Superior temporal gyrus (tissue), 1 donor: ENCODE results near the gene HECTD4.

Experiments used
- DNase-seq: peaks from one replicate; pipeline ENCODE4 v3.0.0-alpha.2; 2016; ENCODE audit errors: extremely low spot score

The HECTD4 gene

GRCh38 chr12:112321245-112321644 lies 61.0 kb downstream of the HECTD4 start:
- no peak for DNase-seq

DNA sequence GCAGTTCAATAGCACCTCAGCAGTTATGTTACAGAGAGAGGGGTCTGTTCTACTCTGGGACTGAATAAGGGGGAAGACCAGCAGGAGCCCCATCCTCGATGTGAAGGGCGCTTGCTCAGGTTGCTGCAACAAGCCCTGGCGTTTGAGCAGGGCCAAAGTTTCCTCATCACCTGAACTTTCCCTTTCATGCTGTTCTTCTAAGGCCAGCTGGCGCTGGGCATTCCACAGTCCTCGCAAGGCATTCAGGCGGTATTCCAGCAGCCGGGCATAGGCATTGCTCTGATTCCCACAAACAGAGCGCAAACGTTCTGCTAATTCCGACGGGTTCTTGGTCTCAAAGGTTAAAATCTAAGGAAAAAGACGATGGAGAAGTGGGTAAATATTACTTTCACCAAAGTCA lies 62.8 kb downstream of the HECTD4 start:
- no peak for DNase-seq

GRCh38 chr12:112317481-112317880 lies 64.8 kb downstream of the HECTD4 start:
- DNase-seq = no peak

DNA sequence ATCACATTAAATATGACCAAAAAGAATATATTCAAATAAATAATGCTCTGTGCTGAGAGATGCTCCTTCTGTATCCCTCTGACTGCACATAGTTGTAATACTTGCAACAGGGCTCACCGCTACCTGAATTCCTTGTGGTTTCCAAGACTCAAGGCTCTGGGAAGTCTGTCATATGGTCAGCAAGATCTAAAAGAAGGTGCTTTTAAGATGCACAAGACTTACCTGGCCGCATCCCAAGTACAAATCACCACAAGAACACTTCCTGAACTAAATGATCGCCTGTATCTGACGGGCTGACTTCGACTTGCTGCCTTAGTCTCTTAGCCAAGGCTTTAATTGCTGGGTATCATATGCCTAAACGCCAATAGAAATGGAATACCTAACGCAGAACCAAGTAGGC lies 67.2 kb downstream of the HECTD4 start:
- DNase-seq = no peak

DNA sequence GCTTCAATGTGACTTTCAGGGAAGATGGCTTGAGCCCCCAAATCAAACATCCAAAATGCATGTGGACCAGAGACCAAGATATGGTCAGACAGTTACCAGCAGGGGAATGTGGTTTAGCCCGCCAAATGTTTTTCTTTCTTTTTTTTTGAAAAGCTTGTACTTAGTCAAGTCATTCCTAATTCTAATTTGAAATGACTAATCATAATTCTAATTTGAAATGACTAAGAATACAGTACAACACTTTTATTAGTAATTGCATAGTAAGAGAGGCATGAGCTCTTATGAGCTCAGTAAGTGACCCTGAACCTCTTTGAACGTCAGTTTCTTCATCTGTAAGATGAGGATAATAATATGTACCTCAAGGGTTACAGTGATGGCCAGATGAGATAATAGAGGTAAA lies 72.4 kb downstream of the HECTD4 start:
- DNase-seq = no peak

GRCh38 chr12:112308652-112309051 lies 73.6 kb downstream of the HECTD4 start:
- DNase-seq = no peak

GRCh38 chr12:112308161-112308560 lies 74.1 kb downstream of the HECTD4 start:
- no peak for DNase-seq

DNA sequence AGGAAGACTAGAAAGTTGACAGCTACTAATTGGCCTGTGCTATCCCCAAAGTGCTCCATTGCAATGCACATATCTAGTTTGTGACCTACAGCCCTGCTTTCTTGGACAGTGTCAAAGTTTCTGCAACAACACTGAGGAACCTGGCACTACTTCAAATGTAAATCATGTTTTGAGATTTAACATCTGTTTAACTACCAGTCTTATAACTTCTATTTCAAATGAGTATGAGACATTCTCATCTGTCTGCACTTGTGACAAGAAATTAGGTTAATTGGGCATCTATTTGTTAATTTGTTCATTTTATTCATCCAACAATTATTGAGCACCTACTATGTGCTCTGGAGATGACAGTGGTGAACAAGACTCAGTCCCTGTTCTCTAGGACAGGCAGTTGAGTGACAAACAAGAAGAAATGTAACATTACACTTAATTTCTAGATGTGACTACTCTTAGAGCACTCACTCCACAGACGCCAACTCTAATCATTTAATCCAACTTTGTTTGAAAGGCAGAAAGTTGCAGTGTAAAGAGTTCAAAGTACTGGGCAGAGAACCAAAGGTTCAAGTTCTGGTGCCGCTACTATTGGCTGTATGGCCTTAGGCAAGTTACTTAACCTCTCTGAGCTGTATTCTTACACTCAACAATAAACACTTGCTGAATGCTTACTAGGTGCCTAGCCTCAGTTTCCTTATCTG lies 74.8 kb downstream of the HECTD4 start:
- DNase-seq = no peak

- DNase-seq = no peak
These were observed 76.3 kb downstream of the HECTD4 start for GRCh38 chr12:112305951-112306350.

DNA sequence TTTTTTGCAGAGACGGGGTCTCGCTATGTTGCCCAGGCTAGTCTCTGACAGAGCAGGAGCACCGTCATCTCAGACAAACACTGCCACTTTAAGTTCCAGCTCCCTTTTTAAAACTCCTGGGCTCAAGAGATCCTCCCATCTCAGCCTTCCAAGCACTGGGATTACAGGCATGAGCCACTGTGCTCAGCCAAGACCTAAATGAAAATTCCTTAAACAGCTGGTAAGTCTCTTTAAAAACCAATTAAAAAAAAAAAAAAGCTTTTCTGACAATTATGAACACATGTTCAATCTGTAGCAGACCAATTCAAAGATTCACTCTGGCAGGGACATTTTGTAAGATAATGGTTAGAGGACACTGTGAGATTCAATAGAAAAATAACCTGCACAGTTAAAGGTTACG lies 77.8 kb downstream of the HECTD4 start:
- DNase-seq = no peak

GRCh38 chr12:112303799-112304198 lies 78.4 kb downstream of the HECTD4 start:
- DNase-seq = no peak

DNA sequence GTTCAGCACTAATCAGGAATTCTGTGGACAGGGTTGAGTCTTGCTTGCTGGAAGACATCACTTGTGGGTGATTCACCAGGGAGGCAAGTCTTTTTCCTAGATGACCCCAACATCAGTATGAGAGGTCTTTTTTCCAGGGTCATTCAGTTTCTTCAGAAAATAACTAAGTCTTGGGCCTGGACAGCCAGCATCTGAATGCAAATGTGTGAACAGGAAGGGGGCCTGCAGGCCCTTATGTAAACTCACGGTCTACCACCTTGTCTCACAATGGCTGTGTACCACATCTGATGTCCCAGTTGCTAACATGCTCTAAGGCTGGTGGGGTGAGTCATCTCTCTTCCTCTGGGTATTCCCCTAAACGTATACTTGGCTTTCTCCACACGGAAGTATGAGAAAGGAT lies 79.2 kb downstream of the HECTD4 start:
- DNase-seq = no peak

- DNase-seq = no peak
These were observed 82.5 kb downstream of the HECTD4 start for GRCh38 chr12:112299704-112300103.

- DNase-seq = no peak
These were observed 85.0 kb downstream of the HECTD4 start for GRCh38 chr12:112297188-112297587.

GRCh38 chr12:112296183-112296582 lies 86.0 kb downstream of the HECTD4 start:
- no peak for DNase-seq

GRCh38 chr12:112294793-112295192 lies 87.4 kb downstream of the HECTD4 start:
- DNase-seq = no peak

DNA sequence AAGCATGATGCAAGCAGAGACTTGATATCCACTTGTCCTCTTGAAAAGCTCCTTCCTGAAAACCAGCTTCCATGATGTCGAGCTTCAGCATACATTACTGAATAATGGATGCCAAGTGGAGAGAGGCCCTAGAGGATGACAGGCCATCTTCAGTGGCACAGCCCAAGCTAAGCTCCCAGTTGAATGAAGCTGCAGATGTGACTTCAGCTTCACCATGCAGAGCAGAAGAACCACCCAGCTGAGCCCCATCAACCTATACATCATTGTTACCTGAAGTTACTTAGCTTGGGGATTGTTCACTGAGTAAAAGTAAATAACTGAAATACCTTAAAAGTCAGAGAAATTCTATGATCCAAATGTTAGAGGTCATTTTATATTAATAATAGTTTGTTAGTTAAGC lies 93.6 kb downstream of the HECTD4 start:
- no peak for DNase-seq

- DNase-seq = no peak
These were observed 96.4 kb downstream of the HECTD4 start for GRCh38 chr12:112285600-112286401.

DNA sequence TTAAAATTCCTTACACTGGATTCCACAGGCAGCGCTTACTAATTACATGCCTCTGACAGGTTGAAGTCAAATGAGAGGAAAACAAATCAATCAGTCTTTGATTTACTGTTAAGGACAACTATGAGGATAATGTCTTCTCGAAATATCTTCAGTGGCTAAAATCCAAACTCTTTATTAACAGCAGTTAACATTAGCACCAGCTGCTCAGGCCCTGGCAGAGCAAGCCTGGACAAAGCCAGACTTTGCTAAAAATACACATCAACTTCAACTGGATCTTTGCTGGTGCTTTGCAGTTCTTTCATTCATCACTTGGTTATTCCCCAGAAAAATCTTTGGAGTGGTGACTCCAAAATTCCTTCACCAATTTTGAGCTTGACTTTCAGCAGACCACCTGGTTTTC lies 98.7 kb downstream of the HECTD4 start:
- no peak for DNase-seq

GRCh38 chr12:112282920-112283319 lies 99.3 kb downstream of the HECTD4 start:
- no peak for DNase-seq

DNA sequence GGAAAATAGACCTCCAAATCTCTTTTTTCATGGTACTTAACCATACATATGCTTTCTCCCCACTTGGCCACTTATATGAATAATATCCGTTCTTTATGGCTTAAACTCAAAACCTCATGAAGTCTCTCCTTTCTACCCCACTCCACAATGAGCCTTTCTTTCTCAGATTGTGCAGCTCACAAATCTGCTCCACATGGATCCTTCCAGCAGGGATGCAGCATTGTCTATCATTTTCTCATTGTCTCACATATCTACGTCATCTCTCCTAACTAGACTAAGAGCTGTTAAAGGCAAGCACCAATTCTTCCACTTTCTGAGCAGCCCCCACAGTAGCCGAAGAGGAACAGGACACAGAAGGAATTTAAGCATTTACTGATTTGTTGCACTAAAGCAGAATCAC lies 106.4 kb downstream of the HECTD4 start:
- DNase-seq = no peak

GRCh38 chr12:112275207-112275606 lies 107.0 kb downstream of the HECTD4 start:
- DNase-seq = no peak

GRCh38 chr12:112270673-112271072 lies 111.6 kb downstream of the HECTD4 start:
- DNase-seq = no peak
